KOPT-K1 (cell line): Measurements from ENCODE around the gene SDC1.

Experiments
- H3K27ac ChIP-seq: fragments of 200-600 bp; sonication (generic); 2 replicates; pipeline ENCODE4 v1.5.1; 2016; ENCODE audit warnings: antibody characterized with exemption, mild to moderate bottlenecking, low read depth, low read length; ENCODE audit not compliant: poor library complexity, severe bottlenecking
- H3K36me3 ChIP-seq: fragments of 200-600 bp; sonication (generic); 2 replicates; pipeline ENCODE4 v1.5.1; 2017; ENCODE audit warnings: antibody characterized with exemption, mild to moderate bottlenecking, low read length, moderate library complexity; ENCODE audit not compliant: insufficient read depth
- H3K9me3 ChIP-seq: fragments of 200-600 bp; sonication (generic); 2 replicates; pipeline ENCODE4 v1.5.1; 2017; ENCODE audit warnings: antibody characterized with exemption, low read length, mild to moderate bottlenecking; ENCODE audit not compliant: insufficient read depth, poor library complexity, severe bottlenecking

SDC1 gene

DNA sequence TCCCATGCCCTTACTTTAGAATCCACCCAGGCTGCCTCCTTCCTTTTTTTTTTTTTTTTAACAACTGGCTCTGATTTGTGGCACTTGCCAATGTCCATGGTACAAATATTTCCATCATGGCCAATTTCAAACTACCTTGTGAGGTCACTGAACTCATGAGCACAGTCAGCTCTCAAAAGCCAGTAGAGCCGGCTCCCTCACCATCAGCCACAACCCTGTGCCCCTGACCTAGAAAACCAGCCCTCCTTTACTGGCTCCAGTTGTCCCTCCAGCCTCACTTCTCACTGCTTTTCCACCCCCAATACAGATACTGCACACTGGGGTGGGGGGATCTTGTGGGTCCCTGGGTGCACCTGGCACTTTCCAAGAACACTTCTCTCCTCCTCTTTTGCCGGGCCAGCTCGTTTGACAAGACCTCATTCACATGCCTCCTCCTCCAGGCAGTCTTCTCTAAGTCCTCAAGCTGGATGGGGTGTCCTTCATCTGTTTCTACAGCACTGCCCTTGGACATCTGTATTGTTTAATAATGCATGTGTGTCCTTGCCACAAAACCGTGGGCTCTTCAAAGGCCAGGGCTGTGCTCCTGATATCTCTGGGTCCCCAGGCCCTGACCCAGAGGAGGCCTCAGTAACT lies 35.5 kb downstream of the SDC1 start:
- no peak overlapping the region for H3K27ac ChIP-seq
- no peaks in the 10 kb centered on the region for H3K36me3 ChIP-seq
- H3K9me3 ChIP-seq: no peaks in the 10 kb centered on the region

- Histone ChIP-seq H3K27ac (no peak overlapping the region), H3K36me3 (no peaks in the 10 kb centered on the region), H3K9me3 (no peaks in the 10 kb centered on the region)
These were observed 36.1 kb downstream of the SDC1 start for GRCh38 chr2:20188851-20189250.

DNA sequence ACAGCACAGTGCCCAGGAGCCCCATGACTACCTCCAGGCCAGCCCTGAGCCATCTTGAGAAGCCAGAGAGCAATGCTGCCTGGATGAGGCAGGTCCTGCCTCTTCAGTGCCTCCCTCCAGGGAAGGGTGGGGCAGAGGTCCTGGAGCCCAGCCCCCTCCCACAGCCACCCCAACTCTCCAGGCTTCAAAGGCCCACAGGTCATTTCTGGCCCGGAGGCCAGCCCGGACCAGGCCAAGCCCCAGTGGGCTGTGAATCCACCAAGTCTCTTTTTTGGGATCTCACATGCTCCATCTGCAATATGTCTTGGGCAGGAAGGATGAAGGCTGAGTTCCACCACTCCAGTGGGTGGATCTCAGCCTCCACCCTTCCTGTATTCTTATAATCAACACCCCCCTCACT lies 36.7 kb downstream of the SDC1 start:
- Histone ChIP-seq H3K27ac (no peak overlapping the region), H3K9me3 (no peaks in the 10 kb centered on the region), H3K36me3 (no peaks in the 10 kb centered on the region)

DNA sequence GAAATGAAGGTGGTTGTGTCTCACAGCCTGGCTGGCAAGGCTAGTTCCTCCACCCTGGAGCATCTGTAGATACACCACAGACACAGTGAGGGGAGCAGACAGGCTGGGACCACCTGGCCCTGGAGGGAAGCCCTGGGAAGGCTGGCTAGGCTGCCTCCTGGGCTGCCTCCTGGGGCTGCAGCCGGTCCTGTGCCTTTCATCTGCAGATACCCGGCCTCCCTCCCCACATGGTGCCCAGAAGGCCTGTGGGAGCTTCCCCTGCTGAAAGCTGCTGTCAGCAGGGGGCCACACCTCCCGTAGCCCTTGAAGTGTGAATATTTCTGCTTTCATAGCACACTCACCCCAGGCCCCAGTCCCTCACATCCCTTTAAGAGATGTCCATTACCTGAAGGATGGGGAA lies 37.6 kb downstream of the SDC1 start:
- Histone ChIP-seq H3K9me3 (no peaks in the 10 kb centered on the region), H3K27ac (no peak overlapping the region), H3K36me3 (no peaks in the 10 kb centered on the region)

DNA sequence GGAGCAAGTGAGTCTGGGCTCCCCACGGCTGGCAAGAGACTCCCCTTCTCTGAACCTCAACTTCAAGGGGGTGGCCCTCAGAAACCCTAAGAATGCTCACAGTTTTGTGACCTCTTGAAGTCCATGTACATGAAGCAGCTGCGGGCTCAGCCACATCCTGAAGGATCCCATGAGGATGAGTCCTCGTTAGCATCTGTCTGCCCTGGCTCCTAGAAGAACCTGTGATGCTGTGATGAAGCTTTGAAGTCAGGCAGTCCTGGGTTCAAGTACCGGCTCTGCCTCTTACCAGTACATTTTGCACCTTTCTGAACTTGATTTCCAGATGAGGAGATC lies 38.1 kb downstream of the SDC1 start:
- Histone ChIP-seq H3K36me3 (no peaks in the 10 kb centered on the region), H3K9me3 (no peaks in the 10 kb centered on the region), H3K27ac (no peak overlapping the region)

GRCh38 chr2:20186078-20186854 lies 38.7 kb downstream of the SDC1 start:
- no peaks in the 10 kb centered on the region for H3K36me3 ChIP-seq
- no peak overlapping the region for H3K27ac ChIP-seq
- no peaks in the 10 kb centered on the region for H3K9me3 ChIP-seq

DNA sequence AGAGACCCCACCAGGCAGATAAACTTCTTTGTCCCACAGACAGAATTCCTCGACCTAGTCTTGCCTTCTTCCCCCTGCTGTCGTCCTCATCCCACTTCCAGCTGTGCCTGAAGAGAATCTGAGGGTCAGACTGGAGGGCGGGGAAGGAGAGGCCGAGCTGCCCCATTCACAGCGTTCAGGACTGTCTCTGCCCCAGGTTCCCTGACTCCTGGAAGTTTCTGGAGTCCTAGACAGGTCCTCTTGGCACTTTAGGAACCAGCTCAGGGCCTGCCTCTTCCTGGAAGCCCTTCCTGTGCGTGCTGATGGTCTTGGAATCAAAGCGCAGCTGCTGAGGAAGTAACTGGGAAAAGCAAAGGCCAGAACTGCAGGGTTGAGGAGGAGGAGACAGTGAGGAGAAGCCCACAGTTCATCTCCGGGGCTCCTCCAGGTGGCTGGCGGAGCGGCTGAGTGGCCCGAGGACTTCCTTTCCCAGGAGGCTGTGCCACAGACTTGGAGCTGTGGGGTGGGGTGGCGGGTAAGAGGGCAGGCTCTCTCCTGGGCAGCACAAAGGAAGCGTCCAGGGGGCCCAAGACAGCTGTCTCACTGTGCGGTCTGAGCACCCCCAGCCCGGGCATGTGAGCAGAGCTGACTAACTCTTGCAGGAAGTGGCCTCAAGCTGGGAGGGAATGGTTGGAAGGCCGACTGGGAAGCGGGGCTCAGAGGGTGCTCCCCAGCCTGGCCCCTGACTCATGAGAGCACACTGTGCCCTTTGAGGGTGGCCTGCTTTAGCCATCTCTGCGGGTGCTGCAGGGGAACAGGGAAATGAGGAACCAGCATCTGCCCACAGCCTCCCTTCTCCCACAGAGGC lies 39.5 kb downstream of the SDC1 start:
- no peaks in the 10 kb centered on the region for H3K36me3 ChIP-seq
- H3K27ac ChIP-seq: no peak overlapping the region
- no peaks in the 10 kb centered on the region for H3K9me3 ChIP-seq

GRCh38 chr2:20184067-20184938 lies 40.6 kb downstream of the SDC1 start:
- H3K9me3 ChIP-seq: no peaks in the 10 kb centered on the region
- H3K27ac ChIP-seq: no peak overlapping the region
- no peaks in the 10 kb centered on the region for H3K36me3 ChIP-seq

DNA sequence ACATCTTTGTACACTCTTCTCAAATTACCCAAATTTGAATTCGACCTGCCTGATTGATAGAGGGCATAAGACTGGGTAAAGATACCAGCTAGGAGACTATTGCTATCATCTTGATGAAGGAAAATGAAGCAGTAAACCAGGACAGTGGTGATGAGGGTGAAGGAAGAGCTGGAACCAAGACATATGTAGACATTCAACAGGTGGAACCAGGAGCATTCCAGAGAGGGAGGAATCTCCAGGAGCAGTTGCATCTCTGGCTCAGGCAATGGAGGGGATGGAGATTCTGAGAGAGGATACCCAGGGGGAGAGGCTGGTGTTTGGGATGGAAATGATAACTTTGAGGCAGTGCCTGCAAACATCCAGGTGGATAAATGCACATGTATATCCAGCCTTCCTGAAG lies 41.6 kb downstream of the SDC1 start:
- H3K36me3 ChIP-seq: no peaks in the 10 kb centered on the region
- no peak overlapping the region for H3K27ac ChIP-seq
- H3K9me3 ChIP-seq: no peaks in the 10 kb centered on the region

DNA sequence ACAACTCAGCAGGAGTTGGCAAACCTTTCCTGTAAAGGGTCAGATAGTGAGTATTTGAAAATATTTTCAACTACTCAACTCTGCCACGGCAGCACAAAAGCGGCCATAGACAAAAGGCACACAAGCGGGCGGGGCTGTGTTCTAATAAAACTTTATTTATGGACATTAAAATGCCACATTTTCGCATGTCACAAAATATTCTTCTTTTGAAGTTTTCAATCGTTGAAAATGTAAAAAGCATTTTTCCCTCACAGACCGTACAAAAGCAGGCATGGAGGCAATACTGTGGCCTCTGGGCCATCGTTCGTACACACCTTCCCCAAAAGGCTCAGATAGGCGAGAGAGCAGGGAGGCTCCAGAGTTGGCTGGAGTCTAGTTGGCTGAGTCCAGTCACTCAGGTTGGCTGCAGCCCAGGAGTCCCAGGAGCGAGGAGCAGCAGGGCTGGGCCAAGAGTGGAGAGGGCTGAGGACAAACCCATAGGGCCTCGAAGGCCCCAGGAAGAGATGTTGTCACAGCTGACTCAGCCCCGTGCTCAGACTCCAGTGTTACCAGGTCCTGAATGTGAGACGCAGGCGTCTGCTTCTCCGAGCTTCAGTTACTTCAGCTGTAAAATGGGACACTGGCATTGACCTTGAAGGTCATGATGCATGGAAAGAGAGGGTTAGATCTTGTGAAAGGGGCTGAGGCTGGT lies 42.5 kb downstream of the SDC1 start:
- H3K9me3 ChIP-seq: no peaks in the 10 kb centered on the region
- H3K36me3 ChIP-seq: no peaks in the 10 kb centered on the region
- H3K27ac ChIP-seq: no peak overlapping the region

- H3K36me3 ChIP-seq: no peaks in the 10 kb centered on the region
- H3K27ac ChIP-seq: no peak overlapping the region
- no peaks in the 10 kb centered on the region for H3K9me3 ChIP-seq
These were observed 43.2 kb downstream of the SDC1 start for GRCh38 chr2:20181761-20182160.

DNA sequence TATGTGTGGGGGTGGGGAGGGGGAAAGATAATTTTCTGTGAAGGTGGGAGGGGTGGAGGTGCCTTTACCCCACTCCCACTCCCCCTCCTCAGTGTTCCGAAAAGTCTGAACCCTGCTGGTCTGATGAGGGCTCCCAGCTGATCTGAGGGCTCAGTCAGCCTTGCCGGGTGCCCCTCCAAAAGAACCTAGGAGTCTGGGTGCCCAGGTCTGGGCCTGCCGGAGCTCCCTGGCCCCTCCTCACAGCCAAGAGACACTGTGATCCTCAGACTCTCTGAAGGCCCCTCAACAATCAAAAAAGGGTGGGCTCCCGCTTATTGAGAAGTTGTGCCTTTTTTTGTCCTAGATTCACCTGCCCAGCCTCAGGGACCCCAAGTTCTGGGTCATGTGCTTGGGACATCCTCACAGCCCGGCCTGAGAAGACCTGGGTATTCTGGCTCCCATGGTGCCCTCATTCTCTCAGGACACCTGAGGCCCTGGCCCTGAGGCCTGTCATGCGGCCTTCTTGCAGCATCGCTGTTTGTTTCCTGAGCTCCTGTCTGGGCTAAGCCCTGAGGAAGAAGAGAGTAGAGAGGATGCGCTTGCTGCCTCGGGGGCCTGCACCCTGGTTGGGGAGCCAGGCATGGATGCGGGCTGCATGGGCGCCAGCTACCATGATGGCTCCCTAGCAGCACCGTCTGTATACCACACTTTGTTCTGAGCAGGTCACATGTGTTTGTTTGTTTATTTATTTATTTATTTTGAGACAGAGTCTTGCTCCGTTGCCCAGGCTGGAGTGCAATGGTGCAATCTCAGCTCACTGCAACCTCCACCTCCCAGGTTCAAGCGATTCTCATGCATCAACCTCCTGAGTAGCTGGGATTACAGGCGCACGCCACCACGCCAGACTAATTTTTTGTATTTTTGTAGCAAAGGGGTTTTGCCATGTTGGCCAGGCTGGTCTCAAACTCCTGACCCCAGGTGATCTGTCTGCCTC lies 44.0 kb downstream of the SDC1 start:
- H3K27ac ChIP-seq: no peak overlapping the region

DNA sequence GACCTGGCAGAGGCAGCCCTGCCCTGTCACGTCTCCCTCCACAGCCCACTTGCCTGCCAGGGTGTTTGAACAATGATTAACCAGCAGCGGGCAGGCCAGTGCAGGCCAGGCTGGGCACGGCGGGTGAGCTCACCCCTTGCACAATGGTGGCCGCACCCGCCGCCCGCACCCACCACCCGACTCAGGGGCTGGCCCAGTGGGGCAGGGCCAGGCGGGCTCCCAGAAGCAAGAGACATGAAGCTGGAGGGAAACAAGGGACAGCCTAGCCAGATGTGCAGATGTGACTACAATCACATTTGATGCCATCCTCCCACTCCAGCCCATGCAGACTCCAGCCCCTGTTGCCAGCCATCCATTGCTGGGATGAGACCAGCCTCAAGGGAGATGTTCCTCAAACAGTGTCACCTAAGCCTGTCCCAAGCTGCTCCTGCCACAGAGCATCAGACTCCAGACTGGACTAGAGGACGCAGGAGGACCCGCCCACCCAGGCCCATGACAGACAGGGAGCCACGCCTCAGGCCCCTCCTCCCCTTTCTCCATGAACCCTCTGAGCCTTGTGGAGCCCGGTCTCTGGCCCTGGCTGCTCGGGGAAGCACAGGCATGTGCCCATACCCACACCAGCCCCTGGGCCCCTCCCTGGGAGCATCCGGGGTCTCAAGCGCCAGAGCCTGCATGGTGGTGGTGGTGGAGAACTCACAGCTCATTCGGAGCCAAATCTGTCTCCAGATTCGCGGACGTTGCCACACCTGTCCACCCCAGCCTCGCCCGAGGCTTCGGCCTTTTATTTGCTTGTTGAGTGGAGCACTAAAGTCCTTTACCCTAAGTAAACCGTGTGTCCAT lies 45.0 kb downstream of the SDC1 start:
- Histone ChIP-seq H3K9me3 (no peaks in the 10 kb centered on the region), H3K36me3 (no peaks in the 10 kb centered on the region), H3K27ac (no peak overlapping the region)

More for the DNA sequence above, 44.0 kb downstream of the SDC1 start:
- Histone ChIP-seq H3K9me3 (no peaks in the 10 kb centered on the region), H3K36me3 (no peaks in the 10 kb centered on the region)
